Psoas muscle (tissue), 8 donors: ENCODE data around the gene TENM4. TPM values are rescaled to one million over a fixed set of nuclear protein-coding genes. Genes with fewer than 3 reads are reported as not detected.
"Not testable (repeated sequence)": the region's sequence is repeated elsewhere in the genome, so short reads cannot be mapped to it uniquely, and the experiment has no call there.

ENCODE experiments used
- ATAC-seq, 4 donors: fragments of 200-7000 bp; cut with Tn5 transposase; one replicate each; pipeline ENCODE4 v1.9.1; 2020; ENCODE audit warnings: moderate library complexity in 3 of 4, mild to moderate bottlenecking in 2 of 4
- DNase-seq, 2 donors: peaks; one replicate each; pipeline ENCODE4 v3.0.0-alpha.2; 2020
- H3K27ac ChIP-seq: fragments of 200-600 bp; one replicate; pipeline ENCODE4 v1.8.0; 2022
- H3K27me3 ChIP-seq, 3 donors: fragments of 200-600 bp in 1 of 3; one replicate each; pipeline versions ENCODE4 v1.6.1 to v1.8.0; 2013 to 2022; ENCODE audit warnings: low read length in 2 of 3, mild to moderate bottlenecking in 2 of 3, moderate library complexity in 1 of 3; ENCODE audit not compliant: insufficient read depth in 3 of 3
- H3K36me3 ChIP-seq, 2 donors: fragments of 200-600 bp in 1 of 2; one replicate each; pipeline versions ENCODE4 v1.6.1 to v1.8.0; 2013 to 2022; ENCODE audit warnings: low read depth in 1 of 2, mild to moderate bottlenecking in 1 of 2, moderate library complexity in 1 of 2; ENCODE audit not compliant: insufficient read depth in 1 of 2
- H3K4me1 ChIP-seq: fragments of 200-600 bp; one replicate; pipeline ENCODE4 v1.8.0; 2022
- H3K4me3 ChIP-seq: fragments of 200-600 bp; one replicate; pipeline ENCODE4 v1.8.0; 2022; ENCODE audit warnings: mild to moderate bottlenecking
- H3K9me3 ChIP-seq: fragments of 200-600 bp; one replicate; pipeline ENCODE4 v1.8.0; 2022
- CTCF ChIP-seq: fragments of 200-600 bp; IDR thresholded peaks from one replicate; pipeline ENCODE4 v1.8.0; 2022; ENCODE audit warnings: antibody characterized with exemption
- WGBS, 3 donors: extraction: QIAGEN DNeasy Blood & Tissue Kit; methylation state at CpG; one replicate each; pipeline versions ENCODE4 v1.1.6 to v1.1.7; 2013; 5-methylcytosine and 5-hydroxymethylcytosine counted together
- intact Hi-C, 2 donors: fragments of 100-400 bp; cut with DNase I; formaldehyde crosslinking; loops; one replicate each; pipeline versions ENCODE4 v1.11.0 to v1.14.2; 2022
- polyA plus RNA-seq, 3 donors: library from polyadenylated mRNA; stranded (reverse); fragments of 200-250 nt; gene quantifications; one replicate each; pipeline ENCODE4 v1.2.3, GENCODE V29; 2013
- total RNA-seq, 4 donors: library from RNA; stranded (reverse); fragmentation: NEBNext Ultra II Directional in 2 of 4; extraction: Animal tissue kit (Norgen Biotek cat#: 25700) in 2 of 4; gene quantifications; one replicate each; pipeline versions ENCODE4 v1.2.1 to v1.2.4, GENCODE V29; 2021 to 2023
- donor health status: healthy with polysubstance abuse.
- donor health status: DM: no; HTN: no; CAD: no; lungs with moderate emphysema.
- donor health status: Bipolar disorder and iron deficiency.
- donor health status: healthy.
- donor health status: DM: yes; HTN: yes; CAD: no.
- donor health status: DM: no; HTN: no; CAD: no.
- donor health status: DM: no; HTN: no; CAD: no.
- donor health status: DM: yes; HTN: yes; CAD: no.

The TENM4 gene
- total and polyA plus RNA-seq, 7 donors = 0.05 to 1.7 (median 0.48) TPM

DNA sequence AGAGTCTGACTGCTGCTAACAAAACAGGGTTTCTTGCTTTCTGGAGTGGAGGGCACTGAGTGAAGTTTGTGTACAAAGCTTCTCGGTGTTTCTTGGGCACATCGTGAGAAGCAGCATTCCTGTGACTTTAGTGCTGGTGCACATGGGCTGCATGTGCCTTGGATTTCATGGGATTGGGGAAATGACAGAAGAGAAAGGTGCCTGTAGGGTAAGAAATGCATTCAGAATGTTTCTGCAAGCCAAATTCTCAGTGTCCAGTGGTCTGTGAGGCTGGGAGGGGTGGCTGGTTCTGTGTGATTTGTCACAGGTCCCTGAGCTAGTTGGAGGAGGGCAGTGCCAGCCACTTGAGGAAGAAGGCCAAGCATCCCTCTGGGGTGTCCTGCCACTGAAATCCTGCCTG, 462.0 kb downstream of the TENM4 start:
- no peak for TF ChIP-seq CTCF
- intact Hi-C loops = loop anchor here in 1 of 2 donors (10.0 kb wide), 1 partner anchor 56 kb away; no protein-coding TSS in a partner anchor
- WGBS, 3 donors = 68 to 81% (median 76%) methylated on average over 2 of the region's 2 CpGs
- DNase-seq (no peak), ATAC-seq (no peak)
- H3K4me1 ChIP-seq = no peaks in the 10 kb centered on the region
- H3K9me3 ChIP-seq = peaks cover 3% of the 10 kb centered on the region
- H3K4me3 ChIP-seq = no peak overlapping the region
- H3K27ac ChIP-seq = no peak overlapping the region
- H3K27me3 ChIP-seq = no peaks in the 10 kb centered on the region
- H3K36me3 ChIP-seq = no peaks in the 10 kb centered on the region

DNA sequence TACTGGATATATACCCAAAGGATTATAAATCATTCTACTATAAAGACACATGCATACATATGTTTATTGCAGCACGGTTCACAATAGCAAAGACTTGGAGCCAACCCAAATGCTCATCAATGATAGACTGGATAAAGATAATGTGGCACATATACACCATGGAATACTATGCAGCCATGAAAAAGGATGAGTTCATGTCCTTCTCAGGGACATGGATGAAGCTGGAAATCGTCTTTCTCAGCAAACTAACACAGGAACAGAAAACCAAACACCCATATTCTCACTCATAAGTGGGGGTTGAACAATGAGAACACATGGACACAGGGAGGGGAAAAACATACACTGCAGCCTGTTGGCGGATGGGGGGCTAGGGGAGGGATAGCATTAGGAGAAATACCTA, 463.0 kb downstream of the TENM4 start:
- H3K4me3 ChIP-seq, ATAC-seq, DNase-seq, H3K27ac ChIP-seq, H3K9me3 ChIP-seq, H3K36me3 ChIP-seq, H3K27me3 ChIP-seq, H3K4me1 ChIP-seq: not testable (repeated sequence)
- intact Hi-C loops = loop anchor here in 1 of 2 donors (10.0 kb wide), 1 partner anchor 57 kb away; no protein-coding TSS in a partner anchor
- 91 to 95% (median 94%) methylated on average over 3 of the region's 3 CpGs for WGBS, 3 donors

DNA sequence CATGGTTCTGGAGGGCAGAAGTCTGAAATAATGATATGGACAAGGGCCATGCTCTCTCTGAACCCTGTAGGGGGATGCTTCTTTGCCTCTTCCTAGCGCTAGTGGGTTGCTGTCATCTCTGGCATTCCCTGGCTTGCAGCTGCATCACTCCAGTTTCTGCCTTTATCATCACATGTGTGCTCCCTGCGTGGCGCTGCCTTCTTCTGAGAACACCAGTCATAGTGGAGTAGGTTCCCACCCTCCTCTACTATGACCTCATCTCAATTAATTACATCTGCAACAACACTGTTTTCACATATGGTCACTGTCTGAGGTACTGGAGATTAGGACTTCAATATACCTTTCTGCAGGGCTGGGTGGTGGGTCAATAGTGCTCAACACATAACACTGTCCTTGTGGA, 463.8 kb downstream of the TENM4 start:
- 94 to 97% (median 95%) methylated on average over 3 of the region's 3 CpGs for WGBS, 3 donors

DNA sequence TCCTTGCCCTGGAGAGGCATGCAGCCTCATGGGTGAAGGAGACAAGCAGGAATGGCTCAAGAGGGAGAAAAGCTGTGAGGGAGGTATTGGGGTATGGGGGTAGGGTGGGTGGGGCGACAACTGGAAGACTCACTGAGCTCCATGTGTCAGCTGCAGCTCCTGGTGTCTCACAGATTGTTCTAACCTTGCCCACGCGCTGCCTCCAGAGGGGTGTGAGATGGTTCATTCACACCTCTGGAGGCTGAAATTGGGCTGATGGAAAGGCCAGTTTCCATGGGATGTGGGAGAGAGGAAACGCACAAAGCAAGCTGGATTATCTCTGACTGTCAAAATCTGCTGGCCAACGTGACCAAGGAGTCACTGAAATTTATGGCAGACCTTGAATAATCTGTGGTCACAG, 465.7 kb downstream of the TENM4 start:
- Histone ChIP-seq H3K9me3 (peaks cover 3% of the 10 kb centered on the region), H3K4me1 (no peaks in the 10 kb centered on the region), H3K36me3 (no peaks in the 10 kb centered on the region), H3K4me3 (no peak overlapping the region), H3K27me3 (no peaks in the 10 kb centered on the region), H3K27ac (no peak overlapping the region)
- WGBS, 3 donors = 76 to 88% (median 77%) methylated on average over 5 of the region's 5 CpGs
- TF ChIP-seq CTCF = no peak
- intact Hi-C loops = loop anchor here in 1 of 2 donors (10.0 kb wide), 1 partner anchor 60 kb away; no protein-coding TSS in a partner anchor
- ATAC-seq = no peak
- DNase-seq = no peak

More for the DNA sequence above, 463.8 kb downstream of the TENM4 start:
- no peaks in the 10 kb centered on the region for H3K27me3 ChIP-seq
- H3K4me1 ChIP-seq = no peaks in the 10 kb centered on the region
- TF ChIP-seq CTCF = no peak
- intact Hi-C loops = loop anchor here in 1 of 2 donors (10.0 kb wide), 1 partner anchor 58 kb away; no protein-coding TSS in a partner anchor
- H3K4me3 ChIP-seq = no peak overlapping the region
- H3K36me3 ChIP-seq = no peaks in the 10 kb centered on the region
- no peak for DNase-seq
- H3K9me3 ChIP-seq = peaks cover 3% of the 10 kb centered on the region
- no peak overlapping the region for H3K27ac ChIP-seq
- no peak for ATAC-seq

DNA sequence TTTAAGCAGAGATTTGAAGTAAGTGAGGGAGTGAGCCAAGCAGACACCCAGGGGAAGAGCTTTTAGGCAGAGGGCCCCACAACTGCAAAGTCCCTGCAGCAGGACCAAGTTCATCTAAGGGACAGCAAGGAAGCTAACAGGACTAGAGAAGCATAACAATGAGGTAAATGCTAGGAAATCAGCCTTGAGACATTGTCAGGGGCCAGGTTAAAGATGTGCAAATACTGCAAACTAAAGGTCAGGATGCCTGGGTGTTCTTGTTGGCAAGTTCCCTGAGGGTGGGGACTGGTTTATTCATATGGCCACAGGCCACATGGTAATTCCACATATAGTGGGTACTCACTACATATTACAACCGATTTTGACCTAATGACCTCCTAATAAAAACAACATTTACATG, 467.0 kb downstream of the TENM4 start:
- no peak for TF ChIP-seq CTCF
- ATAC-seq = no peak
- DNase-seq = no peak
- Histone ChIP-seq H3K27ac (no peak overlapping the region), H3K36me3 (no peaks in the 10 kb centered on the region), H3K4me1 (no peaks in the 10 kb centered on the region), H3K9me3 (peaks cover 3% of the 10 kb centered on the region), H3K4me3 (no peak overlapping the region), H3K27me3 (no peaks in the 10 kb centered on the region)
- intact Hi-C loops = loop anchor here in 1 of 2 donors (10.0 kb wide), 1 partner anchor 61 kb away; no protein-coding TSS in a partner anchor
- WGBS, 3 donors = 68 to 74% (median 69%) methylated on average over 1 of the region's 1 CpG
